Middle frontal gyrus (tissue), 1 donor: ENCODE measurements around the gene OR2M5.

ENCODE experiments used
- DNase-seq: peaks from one replicate; pipeline ENCODE4 v3.0.0-alpha.2; 2015; ENCODE audit warnings: low spot score; ENCODE audit errors: extremely low spot score

OR2M5 gene

GRCh38 chr1:248144513-248145198 is at the start of gene OR2M5:
Gene OR2M5, plus strand, starts transcription at chr1:248145148. Its CDS starts 0 bp downstream, at chr1:248145148.
- DNase-seq, result no peak

GRCh38 chr1:248098529-248098928 is 46.4 kb upstream of the OR2M5 start:
- no peak for DNase-seq

- no peak for DNase-seq
Observed at GRCh38 chr1:248102847-248103246, 42.1 kb upstream of the OR2M5 start.

GRCh38 chr1:248111157-248111556 is 33.8 kb upstream of the OR2M5 start:
- no peak for DNase-seq

- DNase-seq, result no peak
Observed at GRCh38 chr1:248114890-248115289, 30.1 kb upstream of the OR2M5 start.

DNA sequence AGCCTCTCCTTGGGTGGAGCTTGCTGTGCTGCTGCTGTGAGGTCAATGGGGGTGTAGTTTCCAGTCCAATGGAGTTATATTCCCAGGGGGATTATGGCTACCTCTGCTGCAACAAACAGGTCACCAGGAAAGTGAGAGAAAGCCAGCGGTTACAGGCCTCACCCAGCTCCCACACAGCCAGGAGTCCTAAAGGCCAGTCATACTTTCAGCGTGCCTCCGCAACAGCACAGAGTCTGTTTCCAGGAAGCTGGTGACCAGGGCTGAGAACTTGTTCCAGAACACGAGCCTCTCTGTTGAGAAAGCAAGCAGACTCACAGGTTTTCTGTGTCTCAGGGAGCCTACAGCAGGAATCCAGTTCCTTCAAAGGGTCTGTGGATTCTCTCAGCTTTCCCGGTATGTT is 17.3 kb upstream of the OR2M5 start:
- no peak for DNase-seq

DNA sequence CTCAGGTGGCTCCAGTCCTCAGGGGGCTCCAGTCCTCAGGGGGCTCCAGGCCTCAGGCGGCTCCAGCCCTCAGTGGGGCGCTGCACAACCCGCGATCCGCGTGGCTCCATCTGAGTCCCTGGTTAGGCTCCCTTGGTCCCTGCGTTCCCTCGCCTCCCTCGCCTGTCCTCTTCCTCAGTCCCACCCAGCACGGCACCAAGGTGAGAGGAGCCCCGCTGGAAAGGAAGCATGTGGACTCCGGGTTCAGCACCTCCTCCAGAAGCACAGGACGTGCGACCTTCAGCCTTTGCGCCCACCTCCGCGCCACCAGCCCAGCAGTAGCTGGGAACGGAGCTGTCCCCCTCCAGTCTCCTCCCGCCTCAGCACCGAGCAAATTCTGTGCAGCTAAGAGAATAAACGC is 8.1 kb upstream of the OR2M5 start:
- no peak for DNase-seq

- no peak for DNase-seq
Observed at GRCh38 chr1:248140846-248141245, 4.1 kb upstream of the OR2M5 start.

- no peak for DNase-seq
Observed at GRCh38 chr1:248143311-248143710, 1.6 kb upstream of the OR2M5 start.

DNA sequence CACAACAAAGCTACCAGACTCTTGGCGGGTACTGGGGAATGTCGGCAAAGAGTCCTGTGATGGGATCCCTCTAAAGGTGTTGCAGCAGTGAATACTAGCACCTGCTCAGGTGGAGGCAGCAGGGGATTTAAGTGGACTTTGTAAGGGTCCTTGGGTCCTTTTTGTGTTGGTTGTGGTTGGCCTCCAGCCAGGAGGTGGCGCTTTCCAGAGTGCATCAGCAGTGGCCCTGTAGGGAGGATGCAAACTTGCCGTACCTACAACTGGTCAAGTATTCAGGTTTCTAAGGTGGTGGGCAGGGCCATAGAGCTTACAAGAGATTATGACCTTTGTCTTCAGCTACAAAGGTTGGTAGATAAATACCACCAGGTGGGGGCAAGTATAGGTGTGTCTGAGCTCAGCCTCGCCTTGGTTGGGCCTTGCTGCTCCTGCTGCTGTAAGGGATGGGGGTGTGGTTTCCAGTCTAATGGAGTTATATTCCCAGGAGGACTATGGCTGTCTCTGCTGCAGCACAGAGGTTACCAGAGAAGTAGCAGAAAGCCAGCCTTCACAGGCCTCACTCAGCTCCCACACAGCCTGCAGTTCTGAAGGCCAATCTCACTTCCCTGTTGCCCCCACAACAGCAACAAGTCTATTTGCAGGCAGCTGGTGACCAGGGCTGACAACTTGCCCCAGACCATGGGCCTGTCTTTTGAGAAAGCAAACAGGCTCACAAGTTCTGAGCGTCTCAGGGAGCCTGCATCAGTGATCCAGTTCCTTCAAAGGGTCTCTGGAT is 7.3 kb downstream of the OR2M5 start:
- no peak for DNase-seq

GRCh38 chr1:248155927-248156326 is 11.0 kb downstream of the OR2M5 start:
- no peak for DNase-seq

GRCh38 chr1:248158758-248159157 is 13.8 kb downstream of the OR2M5 start:
- DNase-seq, result no peak

DNA sequence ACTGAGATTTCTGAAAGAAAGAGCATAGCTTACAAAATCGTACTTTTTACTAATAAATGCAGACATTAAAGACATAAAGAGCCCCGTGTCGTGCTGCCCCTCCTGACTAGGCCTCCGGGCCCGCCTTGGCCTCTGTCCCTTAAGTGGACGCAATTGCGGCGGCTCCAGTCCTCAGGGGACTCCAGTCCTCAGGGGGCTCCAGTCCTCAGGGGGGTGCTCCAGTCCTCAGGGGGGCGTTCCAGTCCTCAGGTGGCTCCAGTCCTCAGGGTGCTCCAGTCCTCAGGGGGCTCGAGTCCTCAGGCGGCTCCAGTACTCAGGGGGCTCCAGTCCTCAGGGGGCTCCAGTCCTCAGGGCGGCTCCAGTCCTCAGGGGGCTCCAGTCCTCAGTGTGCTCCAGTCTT is 19.1 kb downstream of the OR2M5 start:
- DNase-seq, result no peak

- DNase-seq, result no peak
Observed at GRCh38 chr1:248165186-248165585, 20.2 kb downstream of the OR2M5 start.

DNA sequence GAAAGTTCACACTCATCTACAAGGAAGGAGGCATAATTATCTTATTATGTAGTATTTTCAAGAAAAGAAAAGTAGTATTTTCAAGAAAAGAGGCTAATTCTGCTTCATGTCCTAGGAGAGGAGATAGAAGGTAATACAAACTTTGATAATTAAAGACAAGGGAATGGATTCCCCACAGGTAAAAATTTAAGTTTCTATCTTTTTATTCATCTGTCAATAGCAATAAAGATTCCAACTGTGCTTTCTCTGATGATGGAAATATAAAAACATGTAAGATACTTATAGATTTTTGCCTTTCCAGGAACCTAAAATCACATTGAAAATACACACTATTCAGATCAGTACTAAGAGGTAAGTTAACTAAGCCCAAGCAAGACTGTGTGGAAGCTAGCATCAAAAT is 29.6 kb downstream of the OR2M5 start, which contains the start of gene OR2M2:
Gene OR2M2, plus strand, starts transcription at position 301 of the 400 bp plus-strand sequence. CDS start 5,165 bp downstream, outside the sequence.
- DNase-seq, result no peak

GRCh38 chr1:248183996-248184395 is 39.0 kb downstream of the OR2M5 start:
- DNase-seq, result no peak

GRCh38 chr1:248187363-248187762 is 42.4 kb downstream of the OR2M5 start:
- DNase-seq, result no peak

- DNase-seq, result no peak
Observed at GRCh38 chr1:248189026-248189425, 44.1 kb downstream of the OR2M5 start.

DNA sequence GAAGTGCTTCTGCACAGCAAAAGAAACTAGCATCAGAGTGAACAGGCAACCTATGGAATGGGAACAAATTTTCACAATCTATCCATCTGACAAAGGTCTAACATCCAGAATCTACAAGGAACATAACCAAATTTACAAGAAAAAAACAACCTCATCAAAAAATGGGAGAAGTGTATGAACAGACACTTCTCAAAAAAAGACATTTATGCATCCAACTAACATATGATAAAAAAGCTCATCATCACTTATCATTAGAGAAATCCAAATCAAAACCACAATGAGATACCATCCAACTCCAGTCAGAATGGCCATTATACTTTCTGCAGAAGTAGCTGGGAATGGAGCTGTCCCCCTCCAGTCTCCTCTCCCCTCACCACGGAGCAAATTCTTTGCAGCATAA is 49.2 kb downstream of the OR2M5 start:
- DNase-seq, result no peak
